Activated naive CD8-positive, alpha-beta T cell treated with anti-CD3 and anti-CD28 coated beads, Interleukin-2, amount 10 ng/mL, durations not matched to agents 7 days and 5 days (primary cell): ENCODE results near the gene APOD. TPM values are rescaled to one million over a fixed set of nuclear protein-coding genes. Genes with fewer than 3 reads are reported as not detected.
"Not testable (repeated sequence)": the region's sequence is repeated elsewhere in the genome, so short reads cannot be mapped to it uniquely, and the experiment has no call there.

Experiments used
- ATAC-seq: fragments of 150-1000 bp; cut with Tn5 transposase; one replicate; pipeline ENCODE4 v1.10.0; 2021; ENCODE audit warnings: low read depth, moderate library complexity
- POLR2A ChIA-PET: fragments of 350-600 bp; sonication (Branson Sonifier 250); formaldehyde crosslinking; loops from one replicate; lab custom pipeline; 2021; ENCODE audit warnings: antibody characterized with exemption; lab: Charles Lee
- DNase-seq: peaks from one replicate; pipeline ENCODE4 v3.0.0; 2021
- H3K27ac Mint-ChIP-seq: one replicate; pipeline ENCODE4 v1.8.0; 2022; ENCODE audit warnings: mild to moderate bottlenecking, mixed read lengths
- H3K27me3 Mint-ChIP-seq: one replicate; pipeline ENCODE4 v1.8.0; 2022; ENCODE audit warnings: mild to moderate bottlenecking, moderate library complexity, mixed read lengths
- H3K36me3 Mint-ChIP-seq: one replicate; pipeline ENCODE4 v1.8.0; 2021; ENCODE audit warnings: mild to moderate bottlenecking, mixed read lengths
- H3K4me1 Mint-ChIP-seq: one replicate; pipeline ENCODE4 v1.8.0; 2021; ENCODE audit warnings: mixed read lengths
- H3K4me3 Mint-ChIP-seq: one replicate; pipeline ENCODE4 v1.8.0; 2022; ENCODE audit warnings: mild to moderate bottlenecking, moderate library complexity, mixed read lengths
- H3K9me3 Mint-ChIP-seq: one replicate; pipeline ENCODE4 v1.8.0; 2021; ENCODE audit warnings: mixed read lengths
- total RNA-seq, 2 experiments: library from RNA; stranded (reverse); gene quantifications; one replicate each; pipeline ENCODE4 v1.2.3, GENCODE V29; 2021

The APOD gene
- total RNA-seq, 2 experiments from 2014 or later = not detected

DNA sequence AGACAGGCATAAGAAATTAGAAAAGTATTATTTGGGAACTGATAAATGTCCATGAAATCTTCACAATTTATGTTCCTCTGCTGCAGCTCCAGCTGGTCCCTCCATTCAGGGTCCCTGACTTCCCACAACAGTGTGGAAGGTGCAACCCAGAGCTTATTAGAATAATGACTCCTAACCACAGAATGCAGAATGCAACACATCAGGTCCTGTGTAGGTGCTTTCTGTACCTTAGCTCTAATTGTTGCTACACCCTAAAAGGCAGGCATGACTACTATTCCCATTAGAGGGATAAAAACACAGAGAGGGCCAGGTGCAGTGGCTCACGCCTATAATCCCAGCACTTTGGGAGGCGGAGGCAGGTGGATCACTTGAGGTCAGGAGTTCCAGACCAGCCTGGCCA lies 6.6 kb upstream of the APOD start:
- DNase-seq, H3K27me3 Mint-ChIP-seq, H3K27ac Mint-ChIP-seq, POLR2A ChIA-PET, ATAC-seq, H3K9me3 Mint-ChIP-seq, H3K4me1 Mint-ChIP-seq, H3K4me3 Mint-ChIP-seq, H3K36me3 Mint-ChIP-seq: not testable (repeated sequence)

DNA sequence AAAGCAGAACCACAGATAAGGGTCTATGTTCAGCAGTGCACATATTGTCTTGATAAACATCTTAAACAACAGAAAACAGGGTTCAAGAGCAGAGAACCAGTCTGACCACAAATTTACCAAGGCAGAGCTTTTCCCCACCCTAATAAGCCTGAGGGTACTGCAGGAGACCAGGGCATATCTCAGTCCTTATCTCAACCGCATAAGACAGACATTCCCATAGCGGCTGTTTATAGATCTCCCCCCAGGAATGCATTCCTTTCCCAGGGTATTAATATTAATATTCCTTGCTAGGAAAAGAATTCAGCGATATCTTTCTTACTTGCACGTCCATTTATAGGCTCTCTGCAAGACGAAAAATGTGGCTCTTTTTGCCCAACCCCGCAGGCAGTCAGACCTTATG lies 6.1 kb upstream of the APOD start:
- H3K36me3 Mint-ChIP-seq, POLR2A ChIA-PET, H3K9me3 Mint-ChIP-seq: not testable (repeated sequence)

DNA sequence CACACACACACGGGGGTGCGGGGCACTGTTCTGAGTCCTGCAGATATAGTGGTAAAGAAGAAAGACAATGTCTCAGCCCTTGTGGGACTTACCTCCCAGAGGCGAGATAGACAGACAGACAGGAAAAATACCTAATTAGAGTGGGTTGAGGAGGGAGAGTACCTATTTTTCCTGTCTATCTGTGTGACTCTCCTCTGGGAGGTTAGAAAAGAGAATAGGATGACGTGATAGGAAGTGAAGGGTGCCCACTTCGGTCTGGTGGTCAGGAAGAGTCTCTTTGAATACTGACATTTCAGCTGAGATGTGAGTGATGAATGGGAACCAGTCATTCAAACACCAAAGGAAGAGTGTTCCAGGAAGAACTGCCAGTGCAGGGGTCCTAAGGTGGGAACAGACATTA lies 4.1 kb upstream of the APOD start:
- POLR2A ChIA-PET = interaction anchor here (0.7 kb wide), 1 partner anchor 37 kb away, joined by 5 read pairs; no protein-coding TSS in a partner anchor
- peaks cover 8% of the 10 kb centered on the region for H3K4me1 Mint-ChIP-seq
- ATAC-seq (peak; percentile 39), DNase-seq (no peak)
- H3K27ac Mint-ChIP-seq = no peak overlapping the region
- H3K9me3 Mint-ChIP-seq = no peaks in the 10 kb centered on the region
- no peaks in the 10 kb centered on the region for H3K36me3 Mint-ChIP-seq
- no peak overlapping the region for H3K4me3 Mint-ChIP-seq
- no peaks in the 10 kb centered on the region for H3K27me3 Mint-ChIP-seq

More for the DNA sequence above, 6.1 kb upstream of the APOD start:
- H3K4me1 Mint-ChIP-seq, H3K27me3 Mint-ChIP-seq, H3K4me3 Mint-ChIP-seq, ATAC-seq, DNase-seq, H3K27ac Mint-ChIP-seq: not testable (repeated sequence)

DNA sequence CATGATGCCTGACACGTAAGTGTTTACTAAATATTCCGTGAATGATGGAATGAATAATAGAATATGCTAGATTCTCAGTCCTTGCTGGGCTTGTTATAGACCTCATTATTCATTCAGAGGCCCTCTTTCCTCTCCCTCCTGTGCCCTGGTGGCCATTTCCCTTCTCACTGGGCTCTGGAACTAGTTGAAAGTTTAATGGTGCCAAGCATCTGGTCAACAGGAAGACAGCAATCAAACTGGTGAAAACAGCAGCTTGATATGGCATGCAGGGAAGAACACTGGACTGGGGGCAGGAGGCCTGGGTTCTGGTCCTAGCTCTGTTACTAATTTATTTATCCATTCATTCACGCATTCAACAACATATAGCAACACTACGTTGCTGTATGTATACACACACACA lies 3.7 kb upstream of the APOD start:
- ATAC-seq (no peak), DNase-seq (no peak)
- no peaks in the 10 kb centered on the region for H3K27me3 Mint-ChIP-seq
- POLR2A ChIA-PET = interaction anchor here (0.7 kb wide), 1 partner anchor 37 kb away, joined by 5 read pairs; no protein-coding TSS in a partner anchor
- peaks cover 8% of the 10 kb centered on the region for H3K4me1 Mint-ChIP-seq
- H3K36me3 Mint-ChIP-seq = no peaks in the 10 kb centered on the region
- H3K27ac Mint-ChIP-seq = no peak overlapping the region
- no peaks in the 10 kb centered on the region for H3K9me3 Mint-ChIP-seq
- no peak overlapping the region for H3K4me3 Mint-ChIP-seq

DNA sequence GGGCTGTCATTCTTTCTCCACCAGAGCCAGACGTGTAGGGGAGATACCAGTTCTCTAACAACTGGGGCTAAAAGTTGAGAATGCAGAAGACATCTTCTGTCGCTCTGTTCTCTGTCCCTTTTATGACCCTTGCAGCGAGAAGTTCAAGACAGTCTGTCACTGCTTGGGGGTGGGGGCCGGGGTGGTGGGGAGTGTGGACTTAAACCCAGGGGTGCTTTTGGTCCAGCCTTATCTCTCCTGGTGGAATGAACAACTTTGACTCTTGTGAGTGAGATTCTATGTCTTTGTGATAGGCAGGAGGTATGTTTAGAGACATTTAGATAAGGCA lies 767 bp upstream of the APOD start:
- Mint-ChIP-seq H3K4me1 (peaks cover 20% of the 10 kb centered on the region), H3K9me3 (no peaks in the 10 kb centered on the region), H3K27ac (no peak overlapping the region), H3K36me3 (no peaks in the 10 kb centered on the region), H3K27me3 (peaks cover 2% of the 10 kb centered on the region), H3K4me3 (no peak overlapping the region)
- DNase-seq (no peak), ATAC-seq (no peak)
- POLR2A ChIA-PET = no interaction called here

DNA sequence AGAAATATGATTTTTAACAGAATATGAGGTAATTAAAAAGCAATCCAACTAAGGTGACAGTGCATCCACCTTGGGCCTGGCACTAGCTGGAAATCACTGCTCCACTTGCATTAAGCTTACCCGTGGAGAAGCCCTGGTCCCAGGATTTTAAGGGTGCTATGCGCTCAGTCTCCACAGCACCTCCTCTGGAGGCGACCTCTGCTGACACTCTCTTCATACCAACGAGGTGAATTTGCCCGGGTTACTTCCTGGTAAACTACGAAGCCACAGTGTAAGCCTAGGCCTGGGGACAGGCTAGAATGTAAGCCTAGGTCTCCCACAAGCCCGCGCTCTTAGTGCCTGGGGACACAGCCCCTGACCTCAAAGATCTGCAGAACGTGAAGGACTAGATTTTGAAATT lies 793 bp downstream of the APOD start:
- no peak overlapping the region for H3K4me3 Mint-ChIP-seq
- H3K4me1 Mint-ChIP-seq = peaks cover 21% of the 10 kb centered on the region
- no peaks in the 10 kb centered on the region for H3K9me3 Mint-ChIP-seq
- POLR2A ChIA-PET = interaction anchor here (0.7 kb wide), 1 partner anchor 9 kb away, joined by 4 read pairs; no protein-coding TSS in a partner anchor
- H3K27ac Mint-ChIP-seq = no peak overlapping the region
- DNase-seq (no peak), ATAC-seq (no peak)
- no peaks in the 10 kb centered on the region for H3K36me3 Mint-ChIP-seq
- peaks cover 2% of the 10 kb centered on the region for H3K27me3 Mint-ChIP-seq

DNA sequence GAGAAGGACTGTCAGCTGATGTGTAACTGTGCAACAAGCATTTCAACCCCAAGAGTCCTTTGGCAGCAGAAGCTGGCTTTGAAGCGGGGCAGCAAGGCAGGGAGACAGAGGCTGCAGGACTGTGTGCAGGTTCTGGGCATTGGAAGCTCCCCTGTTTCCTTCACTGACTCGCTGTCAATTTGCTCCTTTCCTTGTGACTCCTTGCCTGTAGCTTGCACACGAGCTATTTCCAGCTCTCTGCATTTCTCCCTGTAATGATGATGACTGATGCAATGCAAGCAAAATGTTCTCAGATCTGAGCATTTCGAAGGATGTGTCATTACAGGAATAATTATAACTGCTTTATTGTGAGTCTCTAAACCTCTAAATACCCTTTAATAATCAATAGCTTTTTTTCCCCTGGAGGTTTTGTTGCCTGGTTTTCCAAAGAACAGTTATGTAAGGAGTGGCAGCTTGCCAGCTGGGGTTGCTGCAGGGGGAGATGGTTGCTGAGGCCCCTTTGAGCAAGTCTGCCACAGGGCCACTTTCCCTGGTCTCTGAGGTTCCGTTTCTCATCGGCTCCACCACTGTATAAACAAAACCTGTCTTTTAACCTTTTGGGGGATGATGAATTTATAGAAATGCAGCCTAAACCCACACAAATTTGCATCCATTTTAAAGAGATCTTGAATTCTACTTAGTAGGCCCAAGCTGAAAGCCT lies 2.8 kb downstream of the APOD start:
- ATAC-seq (no peak), DNase-seq (no peak)
- peaks cover 2% of the 10 kb centered on the region for H3K27me3 Mint-ChIP-seq
- H3K4me3 Mint-ChIP-seq = no peak overlapping the region
- no peaks in the 10 kb centered on the region for H3K36me3 Mint-ChIP-seq
- H3K27ac Mint-ChIP-seq = no peak overlapping the region
- no peaks in the 10 kb centered on the region for H3K9me3 Mint-ChIP-seq
- POLR2A ChIA-PET = interaction anchor here (1.0 kb wide), 1 partner anchor 32 kb away, joined by 3 read pairs; no protein-coding TSS in a partner anchor
- peaks cover 18% of the 10 kb centered on the region for H3K4me1 Mint-ChIP-seq

DNA sequence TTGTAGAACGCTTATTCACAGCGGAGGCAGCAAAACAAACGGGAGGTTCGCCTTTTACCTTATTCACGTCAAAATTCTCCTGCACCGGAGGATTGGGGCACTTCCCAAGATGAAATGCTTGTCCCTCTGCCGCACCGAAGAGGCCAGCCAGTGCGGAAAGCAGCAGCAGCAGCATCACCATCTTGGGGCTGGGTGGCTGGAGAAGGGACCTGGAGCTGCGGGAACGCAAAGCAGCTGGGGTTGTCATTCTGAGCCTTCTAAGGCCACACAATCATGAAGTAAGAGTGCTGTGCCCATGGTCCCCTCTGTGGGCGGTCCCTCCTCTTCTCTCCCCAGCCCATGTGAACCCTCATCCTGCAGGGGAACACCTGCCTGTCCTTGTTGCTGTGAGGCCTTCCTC lies 4.5 kb downstream of the APOD start:
- peaks cover 16% of the 10 kb centered on the region for H3K4me1 Mint-ChIP-seq
- peaks cover 2% of the 10 kb centered on the region for H3K27me3 Mint-ChIP-seq
- H3K36me3 Mint-ChIP-seq = no peaks in the 10 kb centered on the region
- H3K4me3 Mint-ChIP-seq = no peak overlapping the region
- POLR2A ChIA-PET = no interaction called here
- ATAC-seq = no peak
- no peak overlapping the region for H3K27ac Mint-ChIP-seq
- DNase-seq = no peak
- H3K9me3 Mint-ChIP-seq = no peaks in the 10 kb centered on the region

DNA sequence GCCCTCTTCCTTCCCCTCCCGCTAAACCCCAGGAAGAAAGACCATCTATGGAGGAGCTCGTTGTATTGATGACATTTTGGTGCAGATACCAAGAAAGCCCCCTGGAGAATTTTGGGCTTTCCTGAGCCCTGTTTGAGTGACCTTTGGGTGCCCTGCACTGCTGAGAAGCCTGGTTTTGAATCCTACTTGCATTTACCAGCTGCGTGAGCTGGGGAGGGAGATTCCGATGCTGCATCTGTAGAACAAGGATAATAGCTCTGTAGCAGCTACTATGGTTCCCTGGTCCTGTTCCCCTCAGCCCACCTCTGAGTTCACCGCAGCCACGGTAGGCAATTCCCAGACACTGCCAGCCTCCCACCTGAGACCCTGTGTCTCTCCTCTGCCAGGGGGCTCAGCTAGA lies 5.2 kb downstream of the APOD start:
- Mint-ChIP-seq H3K36me3 (no peaks in the 10 kb centered on the region), H3K9me3 (no peaks in the 10 kb centered on the region), H3K4me1 (peaks cover 14% of the 10 kb centered on the region), H3K4me3 (no peak overlapping the region), H3K27me3 (peaks cover 2% of the 10 kb centered on the region), H3K27ac (no peak overlapping the region)
- no peak for DNase-seq
- ATAC-seq = no peak
- POLR2A ChIA-PET = no interaction called here

DNA sequence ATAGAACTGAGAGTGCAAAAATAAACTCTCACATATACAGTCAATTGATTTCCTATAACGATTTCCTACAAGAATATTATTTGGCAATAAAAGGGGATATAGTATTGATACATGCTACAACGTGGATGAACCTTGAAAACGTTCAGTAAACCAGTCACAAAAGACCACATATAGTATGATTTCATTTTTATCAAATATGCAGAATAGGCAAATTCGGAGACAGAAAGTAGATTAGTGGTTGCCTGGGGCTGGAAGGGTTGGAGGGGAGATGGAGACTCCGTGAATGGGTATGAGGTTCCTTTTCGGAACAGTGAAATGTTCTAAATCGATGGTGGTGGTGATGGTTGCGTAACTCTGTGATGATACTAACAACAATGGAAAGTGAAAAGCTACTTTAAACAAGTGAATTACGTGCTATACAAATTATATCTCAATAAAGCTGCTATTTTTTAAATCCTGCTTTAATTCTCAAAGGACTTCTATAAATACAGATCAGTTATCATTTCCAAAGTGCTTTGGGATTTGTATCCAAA lies 6.0 kb downstream of the APOD start:
- Mint-ChIP-seq H3K4me1 (peaks cover 14% of the 10 kb centered on the region), H3K27me3 (peaks cover 2% of the 10 kb centered on the region), H3K36me3 (no peaks in the 10 kb centered on the region), H3K27ac (no peak overlapping the region), H3K4me3 (no peak overlapping the region), H3K9me3 (no peaks in the 10 kb centered on the region)
- ATAC-seq (no peak), DNase-seq (no peak)
- POLR2A ChIA-PET = no interaction called here

DNA sequence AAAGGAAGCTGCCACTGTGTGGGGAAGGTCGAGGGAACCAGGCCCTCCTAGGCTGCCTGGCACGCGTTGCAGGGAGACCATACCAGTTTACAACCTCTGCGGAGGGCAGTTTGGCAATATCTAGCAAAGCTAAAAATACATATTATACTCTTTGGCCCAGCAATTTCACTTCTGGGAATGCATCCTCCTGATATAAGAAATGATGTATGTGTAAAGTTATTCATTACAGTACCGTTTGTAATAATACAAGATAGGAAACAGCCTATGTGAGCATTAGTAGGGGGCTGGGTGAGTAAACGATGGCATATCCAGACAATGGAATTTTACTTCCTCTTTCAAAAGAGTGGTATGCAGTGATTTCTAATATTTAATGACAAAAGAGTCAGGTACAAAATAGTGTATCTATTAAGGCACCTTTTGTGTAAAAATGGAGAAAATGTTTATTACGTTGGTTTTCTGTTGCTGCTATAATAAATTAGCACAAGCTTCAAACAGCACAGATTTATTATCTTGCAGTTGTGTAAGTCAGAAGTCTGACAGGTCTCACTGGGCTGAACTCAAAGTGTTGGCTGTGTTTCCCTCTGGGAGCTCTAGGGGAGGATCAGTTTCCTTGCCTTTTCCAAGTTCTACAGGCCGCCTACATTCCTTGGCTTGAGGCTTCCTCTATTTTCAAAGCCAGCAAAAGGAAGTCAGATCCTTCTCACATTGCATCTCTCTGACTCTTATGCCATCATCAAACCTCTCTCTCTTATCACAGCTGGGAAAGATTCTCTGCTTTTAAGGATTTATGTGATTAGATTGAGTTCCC lies 9.0 kb downstream of the APOD start:
- Mint-ChIP-seq H3K27me3 (peaks cover 2% of the 10 kb centered on the region), H3K27ac (no peak overlapping the region), H3K36me3 (no peaks in the 10 kb centered on the region), H3K9me3 (no peaks in the 10 kb centered on the region), H3K4me1 (peaks cover 12% of the 10 kb centered on the region), H3K4me3 (no peak overlapping the region)
- POLR2A ChIA-PET = no interaction called here
- ATAC-seq (no peak), DNase-seq (no peak)

DNA sequence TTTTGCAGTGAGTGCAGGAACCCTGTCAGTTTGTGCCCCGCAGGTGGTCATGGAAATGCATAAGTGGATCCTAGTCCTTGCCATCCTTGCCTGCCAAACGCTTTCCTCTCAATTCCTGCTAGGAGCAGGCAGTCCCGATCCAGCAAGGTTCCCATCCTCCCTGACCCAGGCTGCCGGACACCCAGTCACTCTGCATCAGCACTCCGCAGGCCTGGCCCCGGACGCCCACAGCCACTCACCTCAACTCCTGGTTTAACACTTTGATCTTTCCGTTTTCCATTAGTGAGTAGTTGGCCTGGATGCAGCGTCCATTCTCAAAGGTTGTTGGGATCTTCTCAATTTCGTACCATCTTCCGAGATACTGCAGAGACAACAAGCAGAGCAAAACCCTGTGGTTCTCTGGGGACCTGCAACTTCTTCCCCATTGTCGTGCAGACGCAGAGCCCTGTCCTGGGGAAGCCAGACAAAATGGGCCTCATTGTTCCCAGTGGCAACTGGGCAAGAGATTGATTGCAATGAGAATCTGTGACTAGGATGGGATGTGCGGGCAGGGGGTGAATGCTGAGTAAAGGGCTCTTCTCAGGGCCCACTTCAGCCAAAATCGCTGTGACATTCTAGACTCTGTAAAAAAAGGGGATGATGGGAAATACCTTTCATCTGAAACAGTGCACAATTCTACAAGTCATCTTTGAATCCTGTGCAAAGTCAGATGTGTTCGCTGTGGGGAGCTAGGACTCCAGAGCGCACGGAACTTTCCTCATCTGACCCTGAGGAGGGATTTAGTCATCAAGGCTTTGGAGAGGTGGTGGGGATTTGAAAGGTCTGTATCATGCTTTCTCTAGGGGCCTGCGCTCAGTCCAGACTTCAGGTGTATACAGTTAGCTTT lies 9.9 kb downstream of the APOD start:
- H3K27ac Mint-ChIP-seq = no peak overlapping the region
- H3K27me3 Mint-ChIP-seq = no peaks in the 10 kb centered on the region
- H3K4me3 Mint-ChIP-seq = no peak overlapping the region
- H3K36me3 Mint-ChIP-seq = no peaks in the 10 kb centered on the region
- H3K4me1 Mint-ChIP-seq = peaks cover 15% of the 10 kb centered on the region
- DNase-seq (no peak), ATAC-seq (no peak)
- H3K9me3 Mint-ChIP-seq = no peaks in the 10 kb centered on the region
- POLR2A ChIA-PET = interaction anchor here (0.6 to 0.9 kb wide), 2 partner anchors 9 to 31 kb away, joined by 3 to 4 read pairs; partner anchors contain the start of gene PPP1R2

DNA sequence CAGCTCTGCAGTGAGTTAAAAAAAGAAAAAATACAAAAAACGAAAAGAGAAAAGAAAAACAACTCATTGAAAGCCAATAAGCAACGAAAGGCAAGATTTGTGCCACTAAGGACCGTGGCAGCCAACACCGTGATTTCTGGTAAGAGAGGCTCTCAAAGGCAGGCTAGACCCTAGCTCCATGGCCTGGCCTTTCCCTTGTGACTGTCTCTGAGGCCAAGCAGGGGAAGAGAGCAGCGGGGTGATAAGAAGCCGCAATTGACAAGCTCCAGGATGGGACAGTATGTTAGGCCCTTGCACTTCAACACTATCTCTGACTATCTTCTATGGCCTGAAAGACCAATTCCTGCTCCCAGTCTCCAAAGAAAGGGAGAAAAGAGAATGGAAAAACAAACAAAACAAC lies 12.4 kb downstream of the APOD start:
- H3K4me1 Mint-ChIP-seq = peaks cover 23% of the 10 kb centered on the region
- H3K27ac Mint-ChIP-seq = no peak overlapping the region
- no peak overlapping the region for H3K4me3 Mint-ChIP-seq
- no peaks in the 10 kb centered on the region for H3K36me3 Mint-ChIP-seq
- DNase-seq = no peak
- H3K27me3 Mint-ChIP-seq = peaks cover 3% of the 10 kb centered on the region
- POLR2A ChIA-PET = no interaction called here
- no peaks in the 10 kb centered on the region for H3K9me3 Mint-ChIP-seq
- no peak for ATAC-seq
